MCF 10A (cell line): Measurements from ENCODE around the gene CD247. TPM values are rescaled to one million over a fixed set of nuclear protein-coding genes. Genes with fewer than 3 reads are reported as not detected.

Source experiments
- BruUV-seq: library from RNA; stranded (reverse); fragments of 400-500 nt; replicated peaks from 2 replicates; lab custom pipeline; 2021; lab: Mats Ljungman, UMichigan
- CTCF ChIA-PET: fragments of 300-600 bp; sonication (Branson Sonifier 250); formaldehyde crosslinking; extraction: SDS; loops from one replicate; lab custom pipeline; 2021; ENCODE audit warnings: antibody characterized with exemption, inconsistent platforms; lab: Yijun Ruan, JAX
- POLR2A ChIA-PET: fragments of 300-600, 350-650 bp; sonication (Branson Sonifier 250); formaldehyde crosslinking; extraction: SDS; loops from one replicate; lab custom pipeline; 2020; ENCODE audit warnings: antibody characterized with exemption, inconsistent platforms; lab: Yijun Ruan, JAX
- DNase-seq: peaks from one replicate; pipeline ENCODE4 v3.0.0-alpha.2; 2018; ENCODE audit not compliant: unreplicated experiment
- H3K27ac Mint-ChIP-seq: one replicate; pipeline ENCODE4 v1.8.0; 2022; ENCODE audit warnings: mild to moderate bottlenecking, low read depth, mixed read lengths; ENCODE audit not compliant: unreplicated experiment
- H3K27me3 Mint-ChIP-seq: one replicate; pipeline ENCODE4 v1.8.0; 2022; ENCODE audit warnings: mixed read lengths; ENCODE audit not compliant: insufficient read depth, unreplicated experiment
- H3K36me3 Mint-ChIP-seq: one replicate; pipeline ENCODE4 v1.8.0; 2022; ENCODE audit warnings: mild to moderate bottlenecking, moderate library complexity, mixed read lengths; ENCODE audit not compliant: insufficient read depth, unreplicated experiment
- H3K4me1 Mint-ChIP-seq: one replicate; pipeline ENCODE4 v1.8.0; 2022; ENCODE audit warnings: mixed read lengths; ENCODE audit not compliant: insufficient read depth, unreplicated experiment
- H3K4me3 Mint-ChIP-seq: one replicate; pipeline ENCODE4 v1.8.0; 2022; ENCODE audit warnings: mild to moderate bottlenecking, moderate library complexity, mixed read lengths; ENCODE audit not compliant: unreplicated experiment
- H3K9me3 Mint-ChIP-seq: one replicate; pipeline ENCODE4 v1.8.0; 2022; ENCODE audit warnings: mixed read lengths; ENCODE audit not compliant: unreplicated experiment
- CTCF ChIP-seq: fragments of 200-600 bp; IDR thresholded peaks from one replicate; pipeline ENCODE4 v1.8.0; 2022; ENCODE audit warnings: antibody characterized with exemption, mild to moderate bottlenecking; ENCODE audit not compliant: unreplicated experiment
- intact Hi-C: fragments of 100-400 bp; cut with micrococcal nuclease; formaldehyde crosslinking; loops from 2 replicates; pipeline ENCODE4 v1.14.1; 2022
- total RNA-seq: library from RNA; stranded (reverse); gene quantifications from 2 replicates; pipeline ENCODE4 v1.2.3, GENCODE V29; 2022

The CD247 gene
- total RNA-seq, 1 experiment from 2014 or later, result not detected

- Mint-ChIP-seq H3K4me3 (no peak overlapping the region), H3K36me3 (no peaks in the 10 kb centered on the region), H3K9me3 (no peaks in the 10 kb centered on the region), H3K27ac (no peak overlapping the region), H3K4me1 (no peaks in the 10 kb centered on the region), H3K27me3 (no peaks in the 10 kb centered on the region)
- ChIA-PET POLR2A (no interaction called here), CTCF (interaction anchor here (0.6 to 0.9 kb wide), 4 partner anchors 59 to 422 kb away, joined by 3 to 4 read pairs (median 3); no protein-coding TSS in a partner anchor)
- intact Hi-C loops, result no loop called here
- BruUV-seq, result no TSS peak
- TF ChIP-seq CTCF, result no peak
- DNase-seq, result no peak
These were observed 36.1 kb downstream of the CD247 start for GRCh38 chr1:167482184-167482583.

DNA sequence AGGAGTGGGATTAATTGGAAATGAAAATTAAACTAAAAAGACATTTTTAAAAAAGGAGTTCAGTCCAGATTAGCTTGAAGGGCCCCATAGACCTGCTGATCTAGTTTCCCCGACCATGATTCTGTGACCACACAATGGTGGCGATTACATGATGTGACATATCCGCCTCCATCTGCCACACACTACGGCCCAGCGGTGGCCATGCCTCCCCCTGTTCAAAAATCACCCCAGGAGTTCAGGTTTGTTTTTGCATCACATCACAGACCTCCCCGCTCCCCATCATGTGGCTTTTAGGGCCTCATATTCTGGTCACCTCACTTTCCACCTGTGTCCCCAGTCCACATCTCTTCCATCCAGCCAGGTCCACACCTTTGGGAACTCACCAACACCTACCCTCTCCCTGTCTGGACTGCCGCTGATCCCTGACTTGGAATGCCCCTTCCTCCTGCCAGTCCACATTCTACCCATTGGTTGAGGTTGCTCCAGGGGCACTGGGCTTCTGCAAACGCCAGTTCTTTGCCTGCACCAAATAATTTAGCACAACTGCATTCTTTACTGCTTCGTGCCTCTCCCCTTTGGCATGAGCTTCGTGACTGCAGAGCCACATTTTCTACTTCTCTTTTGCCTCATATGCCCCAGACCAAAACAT lies 38.9 kb downstream of the CD247 start:
- POLR2A ChIA-PET, result no interaction called here
- intact Hi-C loops, result no loop called here
- CTCF ChIA-PET, result interaction anchor here (0.7 to 4.7 kb wide), 2 partner anchors 61 to 420 kb away, joined by 3 to 16 read pairs; no protein-coding TSS in a partner anchor
- H3K4me1 Mint-ChIP-seq, result no peaks in the 10 kb centered on the region
- no TSS peak for BruUV-seq
- H3K4me3 Mint-ChIP-seq, result no peak overlapping the region
- no peak for TF ChIP-seq CTCF
- no peaks in the 10 kb centered on the region for H3K36me3 Mint-ChIP-seq
- H3K27me3 Mint-ChIP-seq, result no peaks in the 10 kb centered on the region
- DNase-seq, result no peak
- no peak overlapping the region for H3K27ac Mint-ChIP-seq
- H3K9me3 Mint-ChIP-seq, result no peaks in the 10 kb centered on the region

GRCh38 chr1:167477986-167478385 lies 40.3 kb downstream of the CD247 start:
- H3K36me3 Mint-ChIP-seq, result no peaks in the 10 kb centered on the region
- H3K27ac Mint-ChIP-seq, result no peak overlapping the region
- no peaks in the 10 kb centered on the region for H3K9me3 Mint-ChIP-seq
- no peaks in the 10 kb centered on the region for H3K27me3 Mint-ChIP-seq
- no peak for TF ChIP-seq CTCF
- no peak for DNase-seq
- ChIA-PET CTCF (interaction anchor here (0.7 to 4.7 kb wide), 2 partner anchors 57 to 419 kb away, joined by 3 to 16 read pairs; no protein-coding TSS in a partner anchor), POLR2A (no interaction called here)
- intact Hi-C loops, result no loop called here
- BruUV-seq, result no TSS peak
- H3K4me1 Mint-ChIP-seq, result no peaks in the 10 kb centered on the region
- H3K4me3 Mint-ChIP-seq, result no peak overlapping the region

DNA sequence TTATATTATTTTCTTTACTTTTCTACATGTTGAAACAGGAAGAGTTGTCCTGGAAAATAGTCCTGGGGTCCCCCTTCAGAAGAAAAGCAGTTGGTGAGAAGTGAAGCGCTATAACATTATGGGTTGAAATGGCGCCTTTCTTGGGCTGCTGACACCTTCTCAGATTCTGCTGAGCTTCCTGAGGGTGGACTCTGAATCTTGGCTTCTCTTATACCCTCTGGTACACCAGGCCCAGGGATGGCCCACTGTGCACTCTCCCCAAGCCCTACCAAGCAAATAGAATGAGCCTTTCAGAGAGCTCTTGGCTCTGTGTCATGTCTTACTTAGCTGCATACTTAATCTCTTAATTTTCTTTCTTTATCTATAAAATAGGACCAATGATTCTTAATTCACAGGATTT lies 42.3 kb downstream of the CD247 start:
- intact Hi-C loops, result no loop called here
- no peak overlapping the region for H3K27ac Mint-ChIP-seq
- no peaks in the 10 kb centered on the region for H3K36me3 Mint-ChIP-seq
- no TSS peak for BruUV-seq
- H3K9me3 Mint-ChIP-seq, result no peaks in the 10 kb centered on the region
- H3K4me1 Mint-ChIP-seq, result no peaks in the 10 kb centered on the region
- TF ChIP-seq CTCF, result no peak
- DNase-seq, result no peak
- H3K4me3 Mint-ChIP-seq, result no peak overlapping the region
- H3K27me3 Mint-ChIP-seq, result no peaks in the 10 kb centered on the region
- POLR2A ChIA-PET, result no interaction called here
- CTCF ChIA-PET, result interaction anchor here (0.6 to 4.7 kb wide), 7 partner anchors 14 to 417 kb away, joined by 3 to 16 read pairs (median 3); no protein-coding TSS in a partner anchor
